Measurements from ENCODE around the gene NRIP1.

NRIP1 gene

GRCh38 chr21:15015622-15016471, 49.0 kb downstream of the NRIP1 start:
- no peak for TF ChIP-seq ZNF274 (IDR thresholded peaks at IDR 0.05; ENCODE audit: low read depth, low read length)
- no peak overlapping the region for H3K4me3 ChIP-seq (ENCODE audit: low read length)

- H3K4me3 ChIP-seq (ENCODE audit: low read length): no peak overlapping the region
- no peak for TF ChIP-seq ZNF274 (IDR thresholded peaks at IDR 0.05; ENCODE audit: low read depth, low read length)
These were observed 50.6 kb downstream of the NRIP1 start for GRCh38 chr21:15014221-15014620.

- no peak overlapping the region for H3K4me3 ChIP-seq (ENCODE audit: low read length)
- TF ChIP-seq ZNF274 (IDR thresholded peaks at IDR 0.05; ENCODE audit: low read depth, low read length): no peak
These were observed 52.8 kb downstream of the NRIP1 start for GRCh38 chr21:15011967-15012366.

- TF ChIP-seq ZNF274 (IDR thresholded peaks at IDR 0.05; ENCODE audit: low read depth, low read length): no peak
- H3K4me3 ChIP-seq (ENCODE audit: low read length): no peak overlapping the region
These were observed 54.2 kb downstream of the NRIP1 start for GRCh38 chr21:15010645-15011044.

GRCh38 chr21:15009837-15010363, 54.9 kb downstream of the NRIP1 start:
- no peak overlapping the region for H3K4me3 ChIP-seq (ENCODE audit: low read length)
- TF ChIP-seq ZNF274 (IDR thresholded peaks at IDR 0.05; ENCODE audit: low read depth, low read length): no peak

GRCh38 chr21:15007716-15008296, 57.0 kb downstream of the NRIP1 start:
- TF ChIP-seq ZNF274 (IDR thresholded peaks at IDR 0.05; ENCODE audit: low read depth, low read length): no peak
- H3K4me3 ChIP-seq (ENCODE audit: low read length): no peak overlapping the region

GRCh38 chr21:15006594-15007230, 58.1 kb downstream of the NRIP1 start:
- no peak overlapping the region for H3K4me3 ChIP-seq (ENCODE audit: low read length)
- TF ChIP-seq ZNF274 (IDR thresholded peaks at IDR 0.05; ENCODE audit: low read depth, low read length): no peak

- H3K4me3 ChIP-seq (ENCODE audit: low read length): no peak overlapping the region
- TF ChIP-seq ZNF274 (IDR thresholded peaks at IDR 0.05; ENCODE audit: low read depth, low read length): no peak
These were observed 59.4 kb downstream of the NRIP1 start for GRCh38 chr21:15005391-15005790.

GRCh38 chr21:15004721-15005370, 60.0 kb downstream of the NRIP1 start:
- H3K4me3 ChIP-seq (ENCODE audit: low read length): no peak overlapping the region
- TF ChIP-seq ZNF274 (IDR thresholded peaks at IDR 0.05; ENCODE audit: low read depth, low read length): no peak

GRCh38 chr21:15003463-15004135, 61.2 kb downstream of the NRIP1 start:
- no peak for TF ChIP-seq ZNF274 (IDR thresholded peaks at IDR 0.05; ENCODE audit: low read depth, low read length)
- no peak overlapping the region for H3K4me3 ChIP-seq (ENCODE audit: low read length)

- no peak for TF ChIP-seq ZNF274 (IDR thresholded peaks at IDR 0.05; ENCODE audit: low read depth, low read length)
- H3K4me3 ChIP-seq (ENCODE audit: low read length): no peak overlapping the region
These were observed 62.8 kb downstream of the NRIP1 start for GRCh38 chr21:15001857-15002606.

- no peak overlapping the region; the same call in 1 of the 2 replicates for H3K4me3 ChIP-seq (ENCODE audit: low read length)
- TF ChIP-seq ZNF274 (IDR thresholded peaks at IDR 0.05; ENCODE audit: low read depth, low read length): no peak
These were observed 63.7 kb downstream of the NRIP1 start for GRCh38 chr21:15001113-15001512.

GRCh38 chr21:15000081-15000480, 64.7 kb downstream of the NRIP1 start:
- H3K4me3 ChIP-seq (ENCODE audit: low read length): no peak overlapping the region
- TF ChIP-seq ZNF274 (IDR thresholded peaks at IDR 0.05; ENCODE audit: low read depth, low read length): no peak
